ENCODE measurements around the gene OXTR. TPM values are rescaled to one million over a fixed set of nuclear protein-coding genes. Genes with fewer than 3 reads are reported as not detected.

Gene OXTR
- total RNA-seq, 1 experiment from 2014 or later: 3.6 TPM

GRCh38 chr3:8757551-8758518, 11.6 kb downstream of the OXTR start:
- no peak overlapping the region for H3K4me3 Mint-ChIP-seq
- no peak for TF ChIP-seq ZNF396 (CRISPR knock-in tag; IDR thresholded peaks at IDR 0.05; ENCODE audit: borderline replicate concordance)
- no peak for TF ChIP-seq MYBL2 (CRISPR knock-in tag; IDR thresholded peaks at IDR 0.05)
- TF ChIP-seq, protein P1, sequence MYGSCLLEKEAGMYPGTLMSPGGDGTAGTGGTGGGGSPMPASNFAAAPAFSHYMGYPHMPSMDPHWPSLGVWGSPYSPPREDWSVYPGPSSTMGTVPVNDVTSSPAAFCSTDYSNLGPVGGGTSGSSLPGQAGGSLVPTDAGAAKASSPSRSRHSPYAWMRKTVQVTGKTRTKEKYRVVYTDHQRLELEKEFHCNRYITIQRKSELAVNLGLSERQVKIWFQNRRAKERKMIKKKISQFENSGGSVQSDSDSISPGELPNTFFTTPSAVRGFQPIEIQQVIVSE (CRISPR knock-in tag; IDR thresholded peaks at IDR 0.05; ENCODE audit: borderline replicate concordance): no peak
- TF ChIP-seq ZNF671 (CRISPR knock-in tag; IDR thresholded peaks at IDR 0.05): no peak
- no peak for TF ChIP-seq TCF7 (CRISPR knock-in tag; IDR thresholded peaks at IDR 0.05; ENCODE audit: low read depth)
- TF ChIP-seq ATF6 (CRISPR knock-in tag; IDR thresholded peaks at IDR 0.05): no peak
- no peak for TF ChIP-seq ZMAT4 (CRISPR knock-in tag; IDR thresholded peaks at IDR 0.05)
- TF ChIP-seq TP53 (CRISPR knock-in tag; IDR thresholded peaks at IDR 0.05): no peak
- no peak for TF ChIP-seq RELA (CRISPR knock-in tag; IDR thresholded peaks at IDR 0.05; ENCODE audit: borderline replicate concordance)
- no peak for TF ChIP-seq ZNF121 (CRISPR knock-in tag; IDR thresholded peaks at IDR 0.05)
- TF ChIP-seq, protein P2, sequence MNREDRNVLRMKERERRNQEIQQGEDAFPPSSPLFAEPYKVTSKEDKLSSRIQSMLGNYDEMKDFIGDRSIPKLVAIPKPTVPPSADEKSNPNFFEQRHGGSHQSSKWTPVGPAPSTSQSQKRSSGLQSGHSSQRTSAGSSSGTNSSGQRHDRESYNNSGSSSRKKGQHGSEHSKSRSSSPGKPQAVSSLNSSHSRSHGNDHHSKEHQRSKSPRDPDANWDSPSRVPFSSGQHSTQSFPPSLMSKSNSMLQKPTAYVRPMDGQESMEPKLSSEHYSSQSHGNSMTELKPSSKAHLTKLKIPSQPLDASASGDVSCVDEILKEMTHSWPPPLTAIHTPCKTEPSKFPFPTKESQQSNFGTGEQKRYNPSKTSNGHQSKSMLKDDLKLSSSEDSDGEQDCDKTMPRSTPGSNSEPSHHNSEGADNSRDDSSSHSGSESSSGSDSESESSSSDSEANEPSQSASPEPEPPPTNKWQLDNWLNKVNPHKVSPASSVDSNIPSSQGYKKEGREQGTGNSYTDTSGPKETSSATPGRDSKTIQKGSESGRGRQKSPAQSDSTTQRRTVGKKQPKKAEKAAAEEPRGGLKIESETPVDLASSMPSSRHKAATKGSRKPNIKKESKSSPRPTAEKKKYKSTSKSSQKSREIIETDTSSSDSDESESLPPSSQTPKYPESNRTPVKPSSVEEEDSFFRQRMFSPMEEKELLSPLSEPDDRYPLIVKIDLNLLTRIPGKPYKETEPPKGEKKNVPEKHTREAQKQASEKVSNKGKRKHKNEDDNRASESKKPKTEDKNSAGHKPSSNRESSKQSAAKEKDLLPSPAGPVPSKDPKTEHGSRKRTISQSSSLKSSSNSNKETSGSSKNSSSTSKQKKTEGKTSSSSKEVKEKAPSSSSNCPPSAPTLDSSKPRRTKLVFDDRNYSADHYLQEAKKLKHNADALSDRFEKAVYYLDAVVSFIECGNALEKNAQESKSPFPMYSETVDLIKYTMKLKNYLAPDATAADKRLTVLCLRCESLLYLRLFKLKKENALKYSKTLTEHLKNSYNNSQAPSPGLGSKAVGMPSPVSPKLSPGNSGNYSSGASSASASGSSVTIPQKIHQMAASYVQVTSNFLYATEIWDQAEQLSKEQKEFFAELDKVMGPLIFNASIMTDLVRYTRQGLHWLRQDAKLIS (CRISPR knock-in tag; IDR thresholded peaks at IDR 0.05; ENCODE audit: borderline replicate concordance): no peak
- TF ChIP-seq TEAD1 (CRISPR knock-in tag; IDR thresholded peaks at IDR 0.05): no peak
- TF ChIP-seq NR2C2 (CRISPR knock-in tag; IDR thresholded peaks at IDR 0.05): no peak
- CTCF ChIA-PET: interaction anchor here (1.3 to 3.1 kb wide), 2 partner anchors 11 to 44 kb away, joined by 3 to 18 read pairs; partner anchors contain the start of gene OXTR
- no peaks in the 10 kb centered on the region for H3K9me3 Mint-ChIP-seq
- ATAC-seq: no peak
- no peaks in the 10 kb centered on the region; the same call in 1 of the 2 replicates for H3K27me3 Mint-ChIP-seq (ENCODE audit: low read depth)
- H3K4me1 Mint-ChIP-seq: no peaks in the 10 kb centered on the region; the same call in 1 of the 2 replicates
- H3K36me3 Mint-ChIP-seq: no peaks in the 10 kb centered on the region
- POLR2A ChIA-PET: no interaction called here
- H3K27ac Mint-ChIP-seq: no peak overlapping the region
- no peak for DNase-seq (ENCODE audit: low spot score)

DNA sequence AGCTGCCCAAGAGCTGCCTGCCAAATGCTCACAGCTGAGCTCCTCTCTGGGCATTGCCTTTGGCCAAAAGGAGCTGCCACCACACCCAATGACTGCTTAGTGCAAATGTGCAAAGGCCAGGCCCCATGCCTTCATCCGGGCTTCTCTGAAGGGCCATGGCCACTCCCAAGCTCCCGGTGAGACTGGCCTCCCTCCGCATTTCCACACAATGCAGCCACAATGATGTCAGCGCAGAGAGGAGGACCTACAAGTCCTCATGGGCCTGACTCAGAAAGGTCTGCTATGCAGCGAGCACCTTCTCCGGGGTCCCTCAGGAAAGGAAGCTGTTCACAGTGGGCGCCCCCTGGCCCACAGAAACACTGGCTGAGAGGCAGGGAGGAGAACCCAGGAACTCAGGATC, 12.7 kb downstream of the OXTR start:
- Mint-ChIP-seq H3K9me3 (no peaks in the 10 kb centered on the region), H3K4me3 (no peak overlapping the region), H3K27ac (no peak overlapping the region), H3K36me3 (no peaks in the 10 kb centered on the region), H3K4me1 (no peaks in the 10 kb centered on the region; the same call in 1 of the 2 replicates), H3K27me3 (ENCODE audit: low read depth) (no peaks in the 10 kb centered on the region; the same call in 1 of the 2 replicates)
- TF ChIP-seq, protein P3, sequence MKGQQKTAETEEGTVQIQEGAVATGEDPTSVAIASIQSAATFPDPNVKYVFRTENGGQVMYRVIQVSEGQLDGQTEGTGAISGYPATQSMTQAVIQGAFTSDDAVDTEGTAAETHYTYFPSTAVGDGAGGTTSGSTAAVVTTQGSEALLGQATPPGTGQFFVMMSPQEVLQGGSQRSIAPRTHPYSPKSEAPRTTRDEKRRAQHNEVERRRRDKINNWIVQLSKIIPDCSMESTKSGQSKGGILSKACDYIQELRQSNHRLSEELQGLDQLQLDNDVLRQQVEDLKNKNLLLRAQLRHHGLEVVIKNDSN (CRISPR knock-in tag; IDR thresholded peaks at IDR 0.05): no peak
- TF ChIP-seq ZNF232 (CRISPR knock-in tag; IDR thresholded peaks at IDR 0.05) (no peak), ELF4 (CRISPR knock-in tag; IDR thresholded peaks at IDR 0.05; ENCODE audit: low read depth) (no peak), TP53 (CRISPR knock-in tag; IDR thresholded peaks at IDR 0.05) (no peak), ZSCAN18 (CRISPR knock-in tag; IDR thresholded peaks at IDR 0.05) (no peak), ZMAT4 (CRISPR knock-in tag; IDR thresholded peaks at IDR 0.05) (no peak)
- ChIA-PET CTCF (interaction anchor here (0.9 to 5.7 kb wide), 4 partner anchors 11 to 24 kb away, joined by 3 to 52 read pairs (median 8); partner anchors contain the start of gene OXTR), POLR2A (no interaction called here)
- peak; percentile 60 for ATAC-seq
- no peak for DNase-seq (ENCODE audit: low spot score)
